ENCODE measurements around the gene GALNT2. TPM values are rescaled to one million over a fixed set of nuclear protein-coding genes. Genes with fewer than 3 reads are reported as not detected.

GALNT2 gene
- total and polyA plus RNA-seq, 7 donors: 43.7 to 88.7 (median 75.7) TPM

GRCh38 chr1:230139741-230140140 is 72.7 kb downstream of the GALNT2 start:
- TF ChIP-seq CTCF (IDR thresholded peaks at IDR 0.05): no peak
- peaks cover 66% of the 10 kb centered on the region for H3K4me1 ChIP-seq
- intact Hi-C loops (cut with DNase I): loop anchor here in 1 of 2 donors (1.0 kb wide), 1 partner anchor 18 kb away; no protein-coding TSS in a partner anchor
- H3K4me3 ChIP-seq: no peak overlapping the region
- H3K27me3 ChIP-seq (ENCODE audit: insufficient read depth in 3 of 3, low read length in 2 of 3): no peaks in the 10 kb centered on the region
- no peaks in the 10 kb centered on the region for H3K36me3 ChIP-seq (ENCODE audit: insufficient read depth in 1 of 2, low read depth in 1 of 2)
- H3K27ac ChIP-seq: peak overlapping the region; percentile 6
- H3K9me3 ChIP-seq: no peaks in the 10 kb centered on the region
- DNase-seq: no peak
- peak in 3 of 4 donors; percentile 5 to 21 (median 19) for ATAC-seq
- WGBS, 3 donors: 68 to 83% (median 75%) methylated on average over 8 of the region's 8 CpGs

- Histone ChIP-seq H3K36me3 (ENCODE audit: insufficient read depth in 1 of 2, low read depth in 1 of 2) (no peaks in the 10 kb centered on the region), H3K4me1 (peaks cover 73% of the 10 kb centered on the region), H3K27ac (peak overlapping the region; percentile 6), H3K9me3 (no peaks in the 10 kb centered on the region), H3K4me3 (no peak overlapping the region), H3K27me3 (ENCODE audit: insufficient read depth in 3 of 3, low read length in 2 of 3) (no peaks in the 10 kb centered on the region)
- no peak for TF ChIP-seq CTCF (IDR thresholded peaks at IDR 0.05)
- intact Hi-C loops (cut with DNase I): loop anchor here in 1 of 2 donors (1.0 kb wide), 1 partner anchor 17 kb away; no protein-coding TSS in a partner anchor
- ATAC-seq: peak; percentile 55 to 79 (median 70)
- 13 to 17% (median 17%) methylated on average over 12 of the region's 12 CpGs for WGBS, 3 donors
- DNase-seq: peak; percentile 37 to 68
These were observed 73.4 kb downstream of the GALNT2 start for GRCh38 chr1:230140221-230141020.

GRCh38 chr1:230141021-230141648 is 74.1 kb downstream of the GALNT2 start:
- intact Hi-C loops (cut with DNase I): no loop called here
- H3K4me1 ChIP-seq: peaks cover 80% of the 10 kb centered on the region
- H3K27me3 ChIP-seq (ENCODE audit: insufficient read depth in 3 of 3, low read length in 2 of 3): no peaks in the 10 kb centered on the region
- no peak for DNase-seq
- H3K4me3 ChIP-seq: no peak overlapping the region
- no peak for TF ChIP-seq CTCF (IDR thresholded peaks at IDR 0.05)
- WGBS, 3 donors: 51 to 69% (median 52%) methylated on average over 8 of the region's 8 CpGs
- no peaks in the 10 kb centered on the region for H3K9me3 ChIP-seq
- H3K36me3 ChIP-seq (ENCODE audit: insufficient read depth in 1 of 2, low read depth in 1 of 2): no peaks in the 10 kb centered on the region
- H3K27ac ChIP-seq: peak overlapping the region; percentile 6
- ATAC-seq: peak; percentile 20 to 78 (median 41)

- no peak for TF ChIP-seq CTCF (IDR thresholded peaks at IDR 0.05)
- Histone ChIP-seq H3K36me3 (ENCODE audit: insufficient read depth in 1 of 2, low read depth in 1 of 2) (no peaks in the 10 kb centered on the region), H3K27ac (no peak overlapping the region), H3K4me1 (peaks cover 77% of the 10 kb centered on the region), H3K9me3 (no peaks in the 10 kb centered on the region), H3K4me3 (no peak overlapping the region), H3K27me3 (ENCODE audit: insufficient read depth in 3 of 3, low read length in 2 of 3) (no peaks in the 10 kb centered on the region)
- no peak for ATAC-seq
- WGBS, 3 donors: 80 to 86% (median 82%) methylated on average over 15 of the region's 15 CpGs
- DNase-seq: no peak
- intact Hi-C loops (cut with DNase I): no loop called here
These were observed 75.0 kb downstream of the GALNT2 start for GRCh38 chr1:230141797-230142607.

Data from psoas muscle (tissue), 8 donors.